MM.1S (cell line): ENCODE data around the gene CCDC90B.

Experiments
- DNase-seq: peaks from one replicate; pipeline ENCODE4 v3.0.0-alpha.2; 2015
- H2AFZ ChIP-seq: fragments of 300-600 bp; sonication (generic); 2 replicates; pipeline ENCODE4 v1.6.0; 2016; ENCODE audit warnings: antibody characterized with exemption, low read length
- H3F3A ChIP-seq: fragments of 300-600 bp; sonication (generic); 2 replicates; pipeline ENCODE4 v1.6.1; 2016; ENCODE audit warnings: mild to moderate bottlenecking, antibody characterized with exemption, low read length, moderate library complexity, mixed read lengths; ENCODE audit not compliant: insufficient read depth
- H3K27ac ChIP-seq: fragments of 300-600 bp; sonication (generic); 2 replicates; pipeline ENCODE4 v1.5.1; 2016; ENCODE audit warnings: mild to moderate bottlenecking, low read length
- H3K27me3 ChIP-seq: fragments of 300-600 bp; sonication (generic); replicated peaks from 2 replicates; pipeline ENCODE4 v1.6.0; 2016; ENCODE audit warnings: low read length; ENCODE audit not compliant: insufficient read depth
- H3K36me3 ChIP-seq: fragments of 300-600 bp; sonication (generic); replicated peaks from 2 replicates; pipeline ENCODE4 v1.6.1; 2016; ENCODE audit warnings: mild to moderate bottlenecking, low read length, mixed read lengths; ENCODE audit not compliant: insufficient read depth
- H3K4me1 ChIP-seq: fragments of 300-600 bp; sonication (generic); 2 replicates; pipeline ENCODE4 v1.6.1; 2016; ENCODE audit warnings: low read length, mixed read lengths
- H3K4me2 ChIP-seq: fragments of 300-600 bp; sonication (generic); 2 replicates; pipeline ENCODE4 v1.6.0; 2016; ENCODE audit warnings: low read depth, low read length
- H3K4me3 ChIP-seq: fragments of 300-600 bp; sonication (generic); 2 replicates; pipeline ENCODE4 v1.5.1; 2016; ENCODE audit warnings: low read length, mixed read lengths
- H3K79me2 ChIP-seq: fragments of 300-600 bp; sonication (generic); 2 replicates; pipeline ENCODE4 v1.6.1; 2016; ENCODE audit warnings: mixed run types, low read length, mixed read lengths
- H3K9ac ChIP-seq: fragments of 300-600 bp; sonication (generic); 2 replicates; pipeline ENCODE4 v1.6.1; 2016; ENCODE audit warnings: low read length, mixed read lengths
- H3K9me2 ChIP-seq: fragments of 300-600 bp; sonication (generic); replicated peaks from 2 replicates; pipeline ENCODE4 v1.6.1; 2016; ENCODE audit warnings: mild to moderate bottlenecking, low read length, mixed read lengths; ENCODE audit not compliant: insufficient read depth
- H3K9me3 ChIP-seq: fragments of 300-600 bp; sonication (generic); replicated peaks from 2 replicates; pipeline ENCODE4 v1.6.1; 2016; ENCODE audit warnings: mild to moderate bottlenecking, low read length, mixed read lengths; ENCODE audit not compliant: insufficient read depth
- H4K20me1 ChIP-seq: fragments of 300-600 bp; sonication (generic); 2 replicates; pipeline ENCODE4 v1.6.1; 2016; ENCODE audit warnings: mild to moderate bottlenecking, low read length, moderate library complexity, mixed read lengths; ENCODE audit not compliant: insufficient read depth
- EZH2 ChIP-seq: fragments of 300-600 bp; sonication (generic); optimal IDR thresholded peaks from 2 replicates; pipeline ENCODE3; 2017; ENCODE audit warnings: low read depth, mild to moderate bottlenecking, antibody characterized with exemption, low read length, mixed read lengths
- EZH2phosphoT487 ChIP-seq: fragments of 300-600 bp; sonication (generic); IDR thresholded peaks from 2 replicates; pipeline ENCODE4 v1.6.1; 2018; ENCODE audit warnings: antibody characterized with exemption, low read length
- TF ChIP-seq, protein P1 (sequence below): fragments of 300-600 bp; sonication (generic); IDR thresholded peaks from 2 replicates; pipeline ENCODE4 v1.5.1; 2016; ENCODE audit warnings: antibody characterized with exemption, low read length, mixed read lengths

CCDC90B gene

DNA sequence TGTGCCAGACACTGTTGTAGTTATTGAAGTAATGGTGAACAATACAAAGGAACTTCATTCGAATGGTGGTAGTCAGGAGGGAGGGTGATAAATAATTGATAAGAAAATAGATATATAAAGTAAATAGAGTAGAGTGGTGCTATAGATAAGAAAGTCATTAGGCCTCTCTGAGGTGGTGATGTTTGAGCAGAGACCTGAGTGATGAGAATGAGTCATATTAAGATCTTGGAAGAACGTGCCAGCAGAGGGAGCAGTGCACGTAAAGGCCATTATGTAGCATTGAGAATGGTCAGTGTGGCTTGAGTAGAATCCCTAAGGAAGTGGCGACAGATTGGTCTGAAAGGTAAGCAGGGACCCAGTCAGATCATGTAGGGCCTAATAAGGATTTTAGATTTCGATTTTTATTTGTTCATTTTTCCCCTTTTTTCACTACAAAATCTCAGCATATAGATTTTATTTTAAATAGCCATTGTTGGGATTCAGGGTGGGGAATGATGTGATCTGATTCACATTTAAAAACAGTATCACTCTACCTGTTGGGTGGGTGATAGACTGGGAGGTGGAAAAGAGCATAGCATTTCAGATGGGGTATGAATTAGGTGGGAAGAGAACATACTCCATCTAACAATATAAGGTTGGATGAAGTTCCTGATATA, 44.7 kb downstream of the CCDC90B start:
- no peak overlapping the region for H3K9ac ChIP-seq
- TF ChIP-seq, protein P1, sequence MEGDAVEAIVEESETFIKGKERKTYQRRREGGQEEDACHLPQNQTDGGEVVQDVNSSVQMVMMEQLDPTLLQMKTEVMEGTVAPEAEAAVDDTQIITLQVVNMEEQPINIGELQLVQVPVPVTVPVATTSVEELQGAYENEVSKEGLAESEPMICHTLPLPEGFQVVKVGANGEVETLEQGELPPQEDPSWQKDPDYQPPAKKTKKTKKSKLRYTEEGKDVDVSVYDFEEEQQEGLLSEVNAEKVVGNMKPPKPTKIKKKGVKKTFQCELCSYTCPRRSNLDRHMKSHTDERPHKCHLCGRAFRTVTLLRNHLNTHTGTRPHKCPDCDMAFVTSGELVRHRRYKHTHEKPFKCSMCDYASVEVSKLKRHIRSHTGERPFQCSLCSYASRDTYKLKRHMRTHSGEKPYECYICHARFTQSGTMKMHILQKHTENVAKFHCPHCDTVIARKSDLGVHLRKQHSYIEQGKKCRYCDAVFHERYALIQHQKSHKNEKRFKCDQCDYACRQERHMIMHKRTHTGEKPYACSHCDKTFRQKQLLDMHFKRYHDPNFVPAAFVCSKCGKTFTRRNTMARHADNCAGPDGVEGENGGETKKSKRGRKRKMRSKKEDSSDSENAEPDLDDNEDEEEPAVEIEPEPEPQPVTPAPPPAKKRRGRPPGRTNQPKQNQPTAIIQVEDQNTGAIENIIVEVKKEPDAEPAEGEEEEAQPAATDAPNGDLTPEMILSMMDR = peak; percentile 63
- TF ChIP-seq EZH2phosphoT487 = no peak
- peak; percentile 51 for DNase-seq
- no peak overlapping the region for H3K4me3 ChIP-seq
- H3K4me2 ChIP-seq = no peak overlapping the region
- no peak overlapping the region for H2AFZ ChIP-seq
- no peak overlapping the region for H3K27ac ChIP-seq
- no peaks in the 10 kb centered on the region for H3K9me2 ChIP-seq
- no peaks in the 10 kb centered on the region for H3K36me3 ChIP-seq
- no peaks in the 10 kb centered on the region for H3K79me2 ChIP-seq
- no peaks in the 10 kb centered on the region for H3K9me3 ChIP-seq
- H3K27me3 ChIP-seq = no peaks in the 10 kb centered on the region
- H3K4me1 ChIP-seq = no peaks in the 10 kb centered on the region
- no peaks in the 10 kb centered on the region for H3F3A ChIP-seq
- H4K20me1 ChIP-seq = no peaks in the 10 kb centered on the region

DNA sequence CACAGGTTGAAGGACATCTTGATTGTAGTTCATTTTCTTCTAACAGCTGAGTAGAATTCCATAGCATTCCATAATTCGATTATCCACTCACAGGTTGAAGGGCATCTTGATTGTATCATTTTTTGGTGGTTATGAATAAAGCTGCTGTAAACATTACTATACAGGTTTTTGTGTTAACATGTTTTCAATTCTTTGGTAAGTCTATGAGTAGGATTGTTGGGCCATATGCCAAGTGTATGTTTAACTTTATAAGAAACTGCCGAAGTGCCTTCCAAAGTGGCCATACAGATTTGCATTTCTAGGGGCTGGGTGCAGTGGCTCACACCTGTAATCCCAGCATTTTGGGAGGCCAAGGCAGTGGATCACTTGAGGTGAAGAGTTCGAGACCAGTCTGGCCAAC, 48.1 kb downstream of the CCDC90B start:
- H3K9me3 ChIP-seq = no peaks in the 10 kb centered on the region
- DNase-seq = no peak
- no peaks in the 10 kb centered on the region for H3K4me1 ChIP-seq
- H3K79me2 ChIP-seq = no peaks in the 10 kb centered on the region
- no peak overlapping the region for H2AFZ ChIP-seq
- no peaks in the 10 kb centered on the region for H3K27me3 ChIP-seq
- H4K20me1 ChIP-seq = no peaks in the 10 kb centered on the region
- no peak overlapping the region for H3K4me3 ChIP-seq
- no peaks in the 10 kb centered on the region for H3K9me2 ChIP-seq
- TF ChIP-seq, protein P1 = no peak
- TF ChIP-seq EZH2phosphoT487 = no peak
- no peak for TF ChIP-seq EZH2
- no peaks in the 10 kb centered on the region for H3F3A ChIP-seq
- H3K27ac ChIP-seq = no peak overlapping the region
- H3K36me3 ChIP-seq = no peaks in the 10 kb centered on the region
- H3K9ac ChIP-seq = no peak overlapping the region
- no peak overlapping the region for H3K4me2 ChIP-seq

DNA sequence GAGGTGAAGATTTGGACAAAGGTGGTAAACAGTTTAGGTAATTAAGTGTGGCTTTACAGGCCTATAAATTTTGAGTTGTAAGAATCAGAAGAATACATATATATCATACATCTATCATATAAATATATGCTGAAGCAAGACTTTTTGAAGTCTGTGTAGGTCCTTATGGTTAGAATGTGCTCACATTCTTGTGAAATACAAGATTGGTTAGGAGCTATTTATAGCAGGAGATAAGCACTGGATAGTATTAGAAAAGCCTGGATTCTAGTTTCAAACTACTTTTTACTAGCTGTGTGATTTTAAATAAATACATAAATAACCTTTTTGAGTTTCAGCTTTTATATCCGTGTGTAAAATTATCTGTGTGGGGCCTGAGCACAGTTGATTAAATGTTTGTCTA, 50.3 kb downstream of the CCDC90B start:
- Histone ChIP-seq H3K27ac (no peak overlapping the region), H4K20me1 (no peaks in the 10 kb centered on the region), H3K4me3 (no peak overlapping the region), H3K9me3 (no peaks in the 10 kb centered on the region), H3F3A (no peaks in the 10 kb centered on the region), H3K4me2 (no peak overlapping the region), H3K79me2 (no peaks in the 10 kb centered on the region), H3K9ac (no peak overlapping the region), H3K9me2 (no peaks in the 10 kb centered on the region), H2AFZ (no peak overlapping the region), H3K36me3 (no peaks in the 10 kb centered on the region), H3K27me3 (no peaks in the 10 kb centered on the region), H3K4me1 (no peaks in the 10 kb centered on the region)
- no peak for DNase-seq
- TF ChIP-seq, protein P1 = no peak
- no peak for TF ChIP-seq EZH2
- TF ChIP-seq EZH2phosphoT487 = no peak
